K562 (cell line): ENCODE results near the gene HEXIM1. TPM values are rescaled to one million over a fixed set of nuclear protein-coding genes. Genes with fewer than 3 reads are reported as not detected.

ENCODE experiments used
- ARID1B ChIP-seq: fragments of 450-650 bp; IDR thresholded peaks from 2 replicates; pipeline ENCODE4 v1.6.1; 2016; ENCODE audit warnings: antibody characterized with exemption, mild to moderate bottlenecking, inconsistent platforms
- BCL6 ChIP-seq: fragments of 250-450 bp; sonication (Bioruptor Pico); IDR thresholded peaks from 2 replicates; pipeline ENCODE4 v1.4.0; 2020
- CHD4 ChIP-seq: fragments of 200-600 bp; sonication (generic); IDR thresholded peaks from 3 replicates; pipeline ENCODE4 v1.6.1; 2012; ENCODE audit warnings: low read depth, mild to moderate bottlenecking, mixed read lengths, low read length, inconsistent platforms; ENCODE audit not compliant: insufficient read depth, insufficient replicate concordance, poor library complexity, severe bottlenecking
- CSDE1 ChIP-seq, 2 experiments: fragments of 450-650 bp; IDR thresholded peaks; 2 replicates each; pipeline ENCODE4 v1.6.1; 2016; ENCODE audit warnings: mild to moderate bottlenecking in 1 of 2
- FOXJ3 ChIP-seq: sonication (generic); formaldehyde crosslinking; IDR thresholded peaks from 2 replicates; pipeline ENCODE4 v1.4.0; 2020; ENCODE audit warnings: mild to moderate bottlenecking, missing genetic modification reagents
- GATAD2B ChIP-seq: fragments of 450-650 bp; IDR thresholded peaks from 2 replicates; pipeline ENCODE4 v1.6.1; 2017; ENCODE audit warnings: mild to moderate bottlenecking, borderline replicate concordance
- HNRNPLL ChIP-seq: fragments of 200-400 bp; formaldehyde crosslinking; IDR thresholded peaks from 2 replicates; pipeline ENCODE4 v1.6.1; 2017; ENCODE audit warnings: low read length, low read depth, mild to moderate bottlenecking; ENCODE audit not compliant: poor library complexity, severe bottlenecking
- NR3C1 ChIP-seq: sonication (generic); formaldehyde crosslinking; IDR thresholded peaks from 2 replicates; pipeline ENCODE4 v1.8.1; 2022; ENCODE audit warnings: missing genetic modification reagents
- NRF1 ChIP-seq, 2 experiments: fragments of 450-650 bp; IDR thresholded peaks in 1 of 2; conservative IDR thresholded peaks in 1 of 2; 2 replicates each; pipeline ENCODE4 v1.6.1; 2014; ENCODE audit warnings: mild to moderate bottlenecking in 2 of 2
- PHF21A ChIP-seq: fragments of 450-650 bp; IDR thresholded peaks from 2 replicates; pipeline ENCODE4 v1.6.1; 2017; ENCODE audit warnings: low read depth, borderline replicate concordance
- POLR3G ChIP-seq: IDR thresholded peaks from 2 replicates; pipeline ENCODE4 v1.6.1; 2011; ENCODE audit not compliant: insufficient read length, insufficient replicate concordance; ENCODE audit errors: extremely low read depth
- ZNF584 ChIP-seq: fragments of 200-800 bp; sonication (Bioruptor generic); IDR thresholded peaks from 2 replicates; pipeline ENCODE4 v1.6.1; 2016; ENCODE audit warnings: low read depth, mild to moderate bottlenecking, missing genetic modification characterization, missing compliant biosample characterization
- polyA plus RNA-seq, 8 experiments: library from polyadenylated mRNA; depleted of rRNA in 4 of 8; stranded (reverse) in 5 of 8; unstranded in 3 of 8; fragments of >200 nt; fragmentation: Nextera tagmentation in 2 of 8; fragmentation: Illumina TruSeq in 1 of 8; extraction: Ambion mirVana in 2 of 8; extraction: Trizol in 1 of 8; gene quantifications; 2 replicates each; pipeline versions ENCODE4 v1.2.1 to v1.2.3, GENCODE V29; 2011 to 2014; ENCODE audit warnings: inconsistent platforms in 1 of 8, missing spikeins in 1 of 8
- total RNA-seq, 7 experiments: library from RNA; depleted of rRNA in 6 of 7; stranded (reverse); fragments of >200 nt in 6 of 7; fragmentation: Illumina TruSeq in 2 of 7; extraction: Trizol in 2 of 7; gene quantifications; 2 replicates each; pipeline versions ENCODE4 v1.2.1 to v1.2.3, GENCODE V29; 2011 to 2021; ENCODE audit warnings: low replicate concordance in 1 of 7
- TF ChIP-seq, protein P1 (sequence below): fragments of 150-350 bp; IDR thresholded peaks from 2 replicates; pipeline ENCODE4 v1.6.1; 2014; ENCODE audit warnings: low read depth, mild to moderate bottlenecking, low read length, borderline replicate concordance
- TF ChIP-seq, protein P2 (sequence below): fragments of 200-800 bp; sonication (Bioruptor generic); IDR thresholded peaks from 2 replicates; pipeline ENCODE4 v1.6.1; 2016; ENCODE audit warnings: missing genetic modification characterization, missing compliant biosample characterization
- TF ChIP-seq, protein P3 (sequence below): fragments of 250-450 bp; sonication (Bioruptor Pico); IDR thresholded peaks from 2 replicates; pipeline ENCODE4 v1.8.0; 2021; ENCODE audit warnings: mild to moderate bottlenecking, moderate library complexity
- TF ChIP-seq, protein P4 (sequence below), 2 experiments: fragments of 250-450 bp in 1 of 2; fragments of 450-650 bp in 1 of 2; sonication (Bioruptor Pico) in 1 of 2; IDR thresholded peaks; 2 replicates each; pipeline versions ENCODE4 v1.6.1 to v1.8.0; 2016 to 2021; ENCODE audit warnings: mild to moderate bottlenecking in 2 of 2, moderate library complexity in 2 of 2, missing compliant biosample characterization in 1 of 2, missing genetic modification characterization in 1 of 2

Gene HEXIM1
- total and polyA plus RNA-seq, 9 of the 15 experiments (the other 6 are each of a cell fraction or from before 2014, with no cell fraction given), result 1.4 to 28.3 (median 9.1) TPM

DNA sequence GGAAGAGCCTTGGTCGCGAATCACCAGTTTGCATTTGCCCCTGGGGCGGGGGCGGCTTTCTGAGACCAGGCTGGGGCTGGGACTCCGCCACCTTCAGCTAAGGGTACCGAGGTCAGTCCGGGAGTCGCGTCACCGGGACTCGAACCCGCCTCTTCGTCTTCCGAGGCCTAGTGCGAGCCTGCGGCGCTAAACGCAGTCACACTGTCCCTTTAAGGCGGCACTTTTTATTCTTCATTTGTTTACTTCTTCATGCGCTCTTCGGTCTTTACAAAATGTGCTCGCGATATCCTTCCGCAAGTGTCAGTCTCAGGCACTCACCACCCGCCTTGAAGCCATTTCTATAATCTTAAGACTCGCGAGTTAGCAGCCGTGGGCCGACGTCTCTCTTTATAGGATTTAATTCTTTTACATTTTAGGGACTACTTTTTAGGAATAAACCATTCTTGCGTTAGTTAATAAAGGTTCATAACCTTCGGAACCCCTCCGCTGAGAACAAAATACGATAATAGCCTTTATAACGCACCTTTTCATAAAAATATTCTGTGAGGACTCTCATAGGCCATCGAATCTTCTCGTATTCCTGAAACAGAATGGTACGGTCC lies 593 bp upstream of the HEXIM1 start (continued):
- TF ChIP-seq POLR3G (no peak), PHF21A (peak; percentile 81; the same call in 1 of the 2 replicates), ZNF584 (CRISPR knock-in tag) (peak; percentile 68; the same call in 1 of the 2 replicates), CSDE1 (IDR thresholded peaks at IDR 0.05) (peak in 1 of 2 experiments; percentile 22; a peak in 1 of 4 replicates), HNRNPLL (no peak), FOXJ3 (0 out of 2 replicates have a peak, but pooled peaks have one; percentile 33), GATAD2B (0 out of 2 replicates have a peak, but pooled peaks have one; percentile 19), CHD4 (no peak), ARID1B (peak; percentile 40; the same call in 1 of the 2 replicates), NR3C1 (no peak), NRF1 (conservative IDR thresholded peaks at IDR 0.05 in 1 of 2, IDR thresholded peaks at IDR 0.05 in 1 of 2) (no peak), BCL6 (CRISPR knock-in tag) (no peak)
- TF ChIP-seq, protein P1, sequence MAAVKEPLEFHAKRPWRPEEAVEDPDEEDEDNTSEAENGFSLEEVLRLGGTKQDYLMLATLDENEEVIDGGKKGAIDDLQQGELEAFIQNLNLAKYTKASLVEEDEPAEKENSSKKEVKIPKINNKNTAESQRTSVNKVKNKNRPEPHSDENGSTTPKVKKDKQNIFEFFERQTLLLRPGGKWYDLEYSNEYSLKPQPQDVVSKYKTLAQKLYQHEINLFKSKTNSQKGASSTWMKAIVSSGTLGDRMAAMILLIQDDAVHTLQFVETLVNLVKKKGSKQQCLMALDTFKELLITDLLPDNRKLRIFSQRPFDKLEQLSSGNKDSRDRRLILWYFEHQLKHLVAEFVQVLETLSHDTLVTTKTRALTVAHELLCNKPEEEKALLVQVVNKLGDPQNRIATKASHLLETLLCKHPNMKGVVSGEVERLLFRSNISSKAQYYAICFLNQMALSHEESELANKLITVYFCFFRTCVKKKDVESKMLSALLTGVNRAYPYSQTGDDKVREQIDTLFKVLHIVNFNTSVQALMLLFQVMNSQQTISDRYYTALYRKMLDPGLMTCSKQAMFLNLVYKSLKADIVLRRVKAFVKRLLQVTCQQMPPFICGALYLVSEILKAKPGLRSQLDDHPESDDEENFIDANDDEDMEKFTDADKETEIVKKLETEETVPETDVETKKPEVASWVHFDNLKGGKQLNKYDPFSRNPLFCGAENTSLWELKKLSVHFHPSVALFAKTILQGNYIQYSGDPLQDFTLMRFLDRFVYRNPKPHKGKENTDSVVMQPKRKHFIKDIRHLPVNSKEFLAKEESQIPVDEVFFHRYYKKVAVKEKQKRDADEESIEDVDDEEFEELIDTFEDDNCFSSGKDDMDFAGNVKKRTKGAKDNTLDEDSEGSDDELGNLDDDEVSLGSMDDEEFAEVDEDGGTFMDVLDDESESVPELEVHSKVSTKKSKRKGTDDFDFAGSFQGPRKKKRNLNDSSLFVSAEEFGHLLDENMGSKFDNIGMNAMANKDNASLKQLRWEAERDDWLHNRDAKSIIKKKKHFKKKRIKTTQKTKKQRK, result 0 out of 2 replicates have a peak, but pooled peaks have one; percentile 8
- TF ChIP-seq, protein P2, sequence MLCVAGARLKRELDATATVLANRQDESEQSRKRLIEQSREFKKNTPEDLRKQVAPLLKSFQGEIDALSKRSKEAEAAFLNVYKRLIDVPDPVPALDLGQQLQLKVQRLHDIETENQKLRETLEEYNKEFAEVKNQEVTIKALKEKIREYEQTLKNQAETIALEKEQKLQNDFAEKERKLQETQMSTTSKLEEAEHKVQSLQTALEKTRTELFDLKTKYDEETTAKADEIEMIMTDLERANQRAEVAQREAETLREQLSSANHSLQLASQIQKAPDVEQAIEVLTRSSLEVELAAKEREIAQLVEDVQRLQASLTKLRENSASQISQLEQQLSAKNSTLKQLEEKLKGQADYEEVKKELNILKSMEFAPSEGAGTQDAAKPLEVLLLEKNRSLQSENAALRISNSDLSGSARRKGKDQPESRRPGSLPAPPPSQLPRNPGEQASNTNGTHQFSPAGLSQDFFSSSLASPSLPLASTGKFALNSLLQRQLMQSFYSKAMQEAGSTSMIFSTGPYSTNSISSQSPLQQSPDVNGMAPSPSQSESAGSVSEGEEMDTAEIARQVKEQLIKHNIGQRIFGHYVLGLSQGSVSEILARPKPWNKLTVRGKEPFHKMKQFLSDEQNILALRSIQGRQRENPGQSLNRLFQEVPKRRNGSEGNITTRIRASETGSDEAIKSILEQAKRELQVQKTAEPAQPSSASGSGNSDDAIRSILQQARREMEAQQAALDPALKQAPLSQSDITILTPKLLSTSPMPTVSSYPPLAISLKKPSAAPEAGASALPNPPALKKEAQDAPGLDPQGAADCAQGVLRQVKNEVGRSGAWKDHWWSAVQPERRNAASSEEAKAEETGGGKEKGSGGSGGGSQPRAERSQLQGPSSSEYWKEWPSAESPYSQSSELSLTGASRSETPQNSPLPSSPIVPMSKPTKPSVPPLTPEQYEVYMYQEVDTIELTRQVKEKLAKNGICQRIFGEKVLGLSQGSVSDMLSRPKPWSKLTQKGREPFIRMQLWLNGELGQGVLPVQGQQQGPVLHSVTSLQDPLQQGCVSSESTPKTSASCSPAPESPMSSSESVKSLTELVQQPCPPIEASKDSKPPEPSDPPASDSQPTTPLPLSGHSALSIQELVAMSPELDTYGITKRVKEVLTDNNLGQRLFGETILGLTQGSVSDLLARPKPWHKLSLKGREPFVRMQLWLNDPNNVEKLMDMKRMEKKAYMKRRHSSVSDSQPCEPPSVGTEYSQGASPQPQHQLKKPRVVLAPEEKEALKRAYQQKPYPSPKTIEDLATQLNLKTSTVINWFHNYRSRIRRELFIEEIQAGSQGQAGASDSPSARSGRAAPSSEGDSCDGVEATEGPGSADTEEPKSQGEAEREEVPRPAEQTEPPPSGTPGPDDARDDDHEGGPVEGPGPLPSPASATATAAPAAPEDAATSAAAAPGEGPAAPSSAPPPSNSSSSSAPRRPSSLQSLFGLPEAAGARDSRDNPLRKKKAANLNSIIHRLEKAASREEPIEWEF, result no peak; the same call in 1 of the 2 replicates
- TF ChIP-seq, protein P3, sequence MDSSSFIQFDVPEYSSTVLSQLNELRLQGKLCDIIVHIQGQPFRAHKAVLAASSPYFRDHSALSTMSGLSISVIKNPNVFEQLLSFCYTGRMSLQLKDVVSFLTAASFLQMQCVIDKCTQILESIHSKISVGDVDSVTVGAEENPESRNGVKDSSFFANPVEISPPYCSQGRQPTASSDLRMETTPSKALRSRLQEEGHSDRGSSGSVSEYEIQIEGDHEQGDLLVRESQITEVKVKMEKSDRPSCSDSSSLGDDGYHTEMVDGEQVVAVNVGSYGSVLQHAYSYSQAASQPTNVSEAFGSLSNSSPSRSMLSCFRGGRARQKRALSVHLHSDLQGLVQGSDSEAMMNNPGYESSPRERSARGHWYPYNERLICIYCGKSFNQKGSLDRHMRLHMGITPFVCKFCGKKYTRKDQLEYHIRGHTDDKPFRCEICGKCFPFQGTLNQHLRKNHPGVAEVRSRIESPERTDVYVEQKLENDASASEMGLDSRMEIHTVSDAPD (CRISPR knock-in tag), result no peak
- TF ChIP-seq, protein P4, sequence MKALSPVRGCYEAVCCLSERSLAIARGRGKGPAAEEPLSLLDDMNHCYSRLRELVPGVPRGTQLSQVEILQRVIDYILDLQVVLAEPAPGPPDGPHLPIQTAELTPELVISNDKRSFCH (CRISPR knock-in tag; IDR thresholded peaks at IDR 0.05), result no peak
- TF ChIP-seq, protein P4 (tag; IDR thresholded peaks at IDR 0.05), result no peak
